Mucosa of descending colon (tissue), 3 donors: Measurements from ENCODE around the gene PRKCE. TPM values are rescaled to one million over a fixed set of nuclear protein-coding genes. Genes with fewer than 3 reads are reported as not detected.

Source experiments
- ATAC-seq: fragments of 200-7000 bp; cut with Tn5 transposase; one replicate; pipeline ENCODE4 v1.9.1; 2020; ENCODE audit warnings: mild to moderate bottlenecking, moderate library complexity
- DNase-seq, 3 donors: peaks; one replicate each; pipeline ENCODE4 v3.0.0-alpha.2; 2020
- H3K36me3 ChIP-seq: fragments of 200-600 bp; one replicate; pipeline ENCODE4 v1.8.0; 2021; ENCODE audit warnings: low read depth, mild to moderate bottlenecking
- H3K4me1 ChIP-seq: fragments of 200-600 bp; one replicate; pipeline ENCODE4 v1.8.0; 2021; ENCODE audit warnings: low read depth, mild to moderate bottlenecking
- H3K4me3 ChIP-seq: fragments of 200-600 bp; one replicate; pipeline ENCODE4 v1.8.0; 2021; ENCODE audit warnings: mild to moderate bottlenecking
- H3K9me3 ChIP-seq: fragments of 200-600 bp; one replicate; pipeline ENCODE4 v1.8.0; 2021; ENCODE audit warnings: mild to moderate bottlenecking
- intact Hi-C, 2 donors: fragments of 100-400 bp; cut with DNase I in 1 of 2; cut with micrococcal nuclease in 1 of 2; formaldehyde crosslinking; loops; one replicate each; pipeline versions ENCODE4 v1.11.0 to v1.11.1; 2022; cut with DNase I, micrococcal nuclease
- total RNA-seq, 3 donors: library from RNA; stranded (reverse); fragmentation: NEBNext Ultra II Directional in 2 of 3; extraction: Animal tissue kit (Norgen Biotek cat#: 25700) in 2 of 3; gene quantifications; one replicate each; pipeline versions ENCODE4 v1.2.1 to v1.2.4, GENCODE V29; 2021 to 2023
- TF ChIP-seq, protein P1 (sequence below): fragments of 200-600 bp; IDR thresholded peaks from one replicate; pipeline ENCODE4 v1.8.0; 2022; ENCODE audit warnings: antibody characterized with exemption, mild to moderate bottlenecking
- donor health status: DM: no; HTN: no; CAD: no; lungs with moderate emphysema.
- donor health status: DM: no; HTN: no; CAD: no.
- donor health status: DM: no; HTN: yes; CAD: no.

PRKCE gene
- total RNA-seq, 3 donors from 2014 or later: 24.5 to 52.0 (median 32.7) TPM

DNA sequence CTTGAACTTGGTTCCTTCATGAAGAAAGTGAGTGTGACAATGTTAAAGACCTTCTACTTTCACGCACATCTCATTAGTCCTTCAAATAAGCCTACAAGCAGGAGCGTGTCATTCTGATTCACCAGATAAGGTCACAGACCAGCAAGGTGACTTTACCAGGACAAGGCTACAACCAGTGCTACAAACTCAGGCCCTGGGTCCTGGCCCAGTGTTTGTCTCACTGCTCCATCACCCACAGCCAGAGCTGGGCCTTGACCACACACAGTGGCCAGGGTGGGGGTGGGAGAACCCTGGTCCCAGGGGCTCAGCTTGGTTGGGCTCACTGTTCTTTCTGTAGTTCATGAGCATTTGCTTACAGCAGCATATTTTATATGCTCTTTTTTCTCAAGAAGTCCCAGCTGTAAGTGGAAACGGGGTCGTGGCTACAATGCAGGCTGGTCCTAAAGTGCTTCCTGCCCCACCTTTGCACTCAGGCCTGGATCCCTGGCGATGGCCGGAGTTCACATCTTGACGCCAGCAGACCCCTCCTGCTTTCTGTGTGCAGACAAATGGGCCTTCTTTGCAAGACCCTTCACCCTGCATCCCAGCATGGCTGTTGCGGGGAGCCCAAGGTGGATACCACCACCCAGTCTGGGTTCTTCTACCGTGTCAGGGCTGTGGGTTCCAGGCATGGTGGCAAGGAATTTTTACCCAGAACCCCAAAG lies 492.1 kb downstream of the PRKCE start:
- ATAC-seq: no peak
- intact Hi-C loops: no loop called here
- no peak for DNase-seq
- Histone ChIP-seq H3K9me3 (no peaks in the 10 kb centered on the region), H3K36me3 (no peaks in the 10 kb centered on the region), H3K4me3 (no peak overlapping the region), H3K4me1 (peaks cover 14% of the 10 kb centered on the region)
- TF ChIP-seq, protein P1, sequence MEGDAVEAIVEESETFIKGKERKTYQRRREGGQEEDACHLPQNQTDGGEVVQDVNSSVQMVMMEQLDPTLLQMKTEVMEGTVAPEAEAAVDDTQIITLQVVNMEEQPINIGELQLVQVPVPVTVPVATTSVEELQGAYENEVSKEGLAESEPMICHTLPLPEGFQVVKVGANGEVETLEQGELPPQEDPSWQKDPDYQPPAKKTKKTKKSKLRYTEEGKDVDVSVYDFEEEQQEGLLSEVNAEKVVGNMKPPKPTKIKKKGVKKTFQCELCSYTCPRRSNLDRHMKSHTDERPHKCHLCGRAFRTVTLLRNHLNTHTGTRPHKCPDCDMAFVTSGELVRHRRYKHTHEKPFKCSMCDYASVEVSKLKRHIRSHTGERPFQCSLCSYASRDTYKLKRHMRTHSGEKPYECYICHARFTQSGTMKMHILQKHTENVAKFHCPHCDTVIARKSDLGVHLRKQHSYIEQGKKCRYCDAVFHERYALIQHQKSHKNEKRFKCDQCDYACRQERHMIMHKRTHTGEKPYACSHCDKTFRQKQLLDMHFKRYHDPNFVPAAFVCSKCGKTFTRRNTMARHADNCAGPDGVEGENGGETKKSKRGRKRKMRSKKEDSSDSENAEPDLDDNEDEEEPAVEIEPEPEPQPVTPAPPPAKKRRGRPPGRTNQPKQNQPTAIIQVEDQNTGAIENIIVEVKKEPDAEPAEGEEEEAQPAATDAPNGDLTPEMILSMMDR: no peak

DNA sequence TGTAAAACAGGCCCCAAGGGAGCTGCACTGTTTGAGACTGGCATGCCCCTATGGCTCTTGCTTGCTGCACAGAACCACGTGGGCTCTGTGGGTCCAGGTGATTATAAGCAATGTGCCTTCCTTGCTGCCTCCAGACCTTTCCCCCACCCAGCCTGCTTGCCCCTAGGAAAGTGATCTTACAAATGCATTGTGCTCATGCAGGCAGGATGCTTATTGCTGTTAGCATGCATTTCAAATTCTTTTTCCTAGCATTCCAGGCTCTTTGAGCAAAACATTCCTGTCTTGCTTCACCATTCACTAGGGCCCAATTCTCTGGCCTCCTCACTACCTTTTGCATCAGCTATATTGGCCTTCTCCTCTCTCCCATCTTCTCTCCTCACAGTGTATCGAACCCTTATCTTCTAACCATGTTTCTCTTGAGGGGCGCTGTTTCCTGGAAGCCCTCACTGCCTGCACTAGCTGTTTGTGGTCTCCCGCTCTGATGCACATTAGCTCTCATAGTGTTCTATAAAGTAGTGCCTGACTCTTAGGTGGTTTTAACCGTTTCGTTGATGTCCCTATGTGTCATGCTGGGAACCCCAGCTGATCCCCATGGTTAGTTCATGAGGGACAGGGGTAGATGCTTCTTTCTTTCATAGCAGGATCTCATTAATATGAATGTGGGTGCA lies 492.8 kb downstream of the PRKCE start:
- ATAC-seq (no peak), DNase-seq (no peak)
- no peak overlapping the region for H3K4me3 ChIP-seq
- no peaks in the 10 kb centered on the region for H3K36me3 ChIP-seq
- TF ChIP-seq, protein P1: no peak
- intact Hi-C loops: no loop called here
- H3K4me1 ChIP-seq: peaks cover 12% of the 10 kb centered on the region
- H3K9me3 ChIP-seq: no peaks in the 10 kb centered on the region

DNA sequence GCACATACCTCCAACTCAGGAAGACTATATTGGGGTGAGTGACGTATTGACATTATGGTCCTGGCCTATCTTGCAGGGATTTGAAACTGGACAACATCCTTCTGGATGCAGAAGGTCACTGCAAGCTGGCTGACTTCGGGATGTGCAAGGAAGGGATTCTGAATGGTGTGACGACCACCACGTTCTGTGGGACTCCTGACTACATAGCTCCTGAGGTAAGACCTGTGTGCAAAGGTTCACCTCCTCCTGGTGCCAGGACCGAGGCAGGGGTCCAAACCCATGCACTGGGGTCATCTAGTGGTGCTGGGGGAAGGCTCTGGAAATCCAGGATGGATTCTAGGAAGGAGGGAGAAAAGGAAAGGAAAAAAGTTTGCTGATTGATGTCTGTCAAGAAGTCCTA lies 493.5 kb downstream of the PRKCE start:
- Histone ChIP-seq H3K9me3 (no peaks in the 10 kb centered on the region), H3K36me3 (no peaks in the 10 kb centered on the region), H3K4me1 (peaks cover 10% of the 10 kb centered on the region), H3K4me3 (no peak overlapping the region)
- DNase-seq (no peak), ATAC-seq (no peak)
- TF ChIP-seq, protein P1: no peak
- intact Hi-C loops: no loop called here

DNA sequence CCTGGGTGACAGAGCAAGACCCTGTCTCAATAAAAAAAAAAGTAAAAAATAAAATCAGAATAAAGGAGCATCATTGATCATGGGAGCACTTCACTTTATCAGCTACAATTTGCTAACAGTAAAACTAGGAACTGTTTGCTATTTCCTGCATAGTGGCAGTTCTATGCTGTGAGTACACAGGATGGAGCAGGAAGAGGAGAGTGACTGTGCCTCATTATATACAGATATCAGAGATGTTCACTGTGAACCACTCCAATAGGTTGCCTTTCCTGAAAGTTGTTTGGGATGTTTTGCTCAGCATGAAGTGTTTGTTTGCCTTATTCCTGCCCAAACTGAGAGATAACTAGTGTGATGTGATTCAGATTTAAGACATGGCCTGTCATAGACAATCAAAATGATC lies 494.4 kb downstream of the PRKCE start:
- Histone ChIP-seq H3K9me3 (no peaks in the 10 kb centered on the region), H3K4me1 (peaks cover 10% of the 10 kb centered on the region), H3K36me3 (no peaks in the 10 kb centered on the region), H3K4me3 (no peak overlapping the region)
- ATAC-seq: no peak
- TF ChIP-seq, protein P1: no peak
- intact Hi-C loops: no loop called here
- DNase-seq: no peak

DNA sequence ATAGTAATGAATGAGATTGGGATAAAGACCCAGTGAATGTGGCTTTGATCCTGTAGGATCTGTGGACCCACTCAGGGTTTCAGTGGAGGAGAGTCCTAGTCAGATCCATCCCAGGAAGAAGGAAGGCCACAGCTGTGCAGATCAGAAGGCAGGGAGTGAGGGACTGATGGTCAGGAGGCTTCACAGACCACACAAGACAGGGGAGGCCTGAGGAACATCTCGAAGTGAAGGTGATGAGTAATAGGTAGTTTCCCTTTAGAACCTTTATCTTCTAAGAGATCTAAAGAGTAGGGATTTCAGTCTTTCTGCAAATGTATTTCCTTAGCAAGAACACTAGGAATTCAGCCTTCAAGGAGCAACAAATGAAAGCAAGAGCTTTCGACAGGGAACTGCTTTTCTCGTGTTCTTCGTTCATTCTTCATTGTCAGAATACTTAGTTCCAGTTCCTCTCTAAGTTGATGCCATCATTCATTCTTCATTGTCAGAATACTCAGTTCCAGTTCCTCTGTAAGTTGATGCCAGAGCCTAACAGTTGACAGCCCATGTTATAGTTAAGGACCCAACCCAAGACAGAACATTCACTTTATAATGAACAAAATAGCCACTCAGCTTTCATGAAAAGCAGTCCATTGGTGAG lies 495.5 kb downstream of the PRKCE start:
- no peak for DNase-seq
- H3K36me3 ChIP-seq: no peaks in the 10 kb centered on the region
- no peaks in the 10 kb centered on the region for H3K9me3 ChIP-seq
- intact Hi-C loops: no loop called here
- H3K4me3 ChIP-seq: no peak overlapping the region
- peaks cover 9% of the 10 kb centered on the region for H3K4me1 ChIP-seq
- TF ChIP-seq, protein P1: no peak
- ATAC-seq: no peak
